ENCODE measurements around the gene PLPPR1. TPM values are rescaled to one million over a fixed set of nuclear protein-coding genes. Genes with fewer than 3 reads are reported as not detected.

The PLPPR1 gene
- total RNA-seq, 1 donor from 2014 or later = 3.2 TPM

- Mint-ChIP-seq H3K9me3 (no peaks in the 10 kb centered on the region), H3K4me1 (no peaks in the 10 kb centered on the region), H3K27ac (no peak overlapping the region), H3K4me3 (no peak overlapping the region), H3K36me3 (no peaks in the 10 kb centered on the region), H3K27me3 (ENCODE audit: insufficient read depth, low read depth) (no peaks in the 10 kb centered on the region)
- Histone ChIP-seq H3K9ac (no peak overlapping the region), H3K79me2 (ENCODE audit: low read depth) (no peaks in the 10 kb centered on the region), H3K9me3 (ENCODE audit: low read depth) (no peaks in the 10 kb centered on the region), H3K4me1 (no peaks in the 10 kb centered on the region), H3K27ac (no peak overlapping the region), H3K4me2 (no peak overlapping the region), H3F3A (ENCODE audit: low read depth) (no peaks in the 10 kb centered on the region), H3K4me3 (no peak overlapping the region), H4K20me1 (ENCODE audit: low read depth) (no peaks in the 10 kb centered on the region), H3K27me3 (no peaks in the 10 kb centered on the region), H2AFZ (replicated peaks) (no peak overlapping the region), H3K36me3 (no peaks in the 10 kb centered on the region)
- no peak for TF ChIP-seq EZH2 (IDR thresholded peaks at IDR 0.05)
- TF ChIP-seq EZH2phosphoT487 (IDR thresholded peaks at IDR 0.05) = no peak
- TF ChIP-seq, protein P1, sequence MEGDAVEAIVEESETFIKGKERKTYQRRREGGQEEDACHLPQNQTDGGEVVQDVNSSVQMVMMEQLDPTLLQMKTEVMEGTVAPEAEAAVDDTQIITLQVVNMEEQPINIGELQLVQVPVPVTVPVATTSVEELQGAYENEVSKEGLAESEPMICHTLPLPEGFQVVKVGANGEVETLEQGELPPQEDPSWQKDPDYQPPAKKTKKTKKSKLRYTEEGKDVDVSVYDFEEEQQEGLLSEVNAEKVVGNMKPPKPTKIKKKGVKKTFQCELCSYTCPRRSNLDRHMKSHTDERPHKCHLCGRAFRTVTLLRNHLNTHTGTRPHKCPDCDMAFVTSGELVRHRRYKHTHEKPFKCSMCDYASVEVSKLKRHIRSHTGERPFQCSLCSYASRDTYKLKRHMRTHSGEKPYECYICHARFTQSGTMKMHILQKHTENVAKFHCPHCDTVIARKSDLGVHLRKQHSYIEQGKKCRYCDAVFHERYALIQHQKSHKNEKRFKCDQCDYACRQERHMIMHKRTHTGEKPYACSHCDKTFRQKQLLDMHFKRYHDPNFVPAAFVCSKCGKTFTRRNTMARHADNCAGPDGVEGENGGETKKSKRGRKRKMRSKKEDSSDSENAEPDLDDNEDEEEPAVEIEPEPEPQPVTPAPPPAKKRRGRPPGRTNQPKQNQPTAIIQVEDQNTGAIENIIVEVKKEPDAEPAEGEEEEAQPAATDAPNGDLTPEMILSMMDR (IDR thresholded peaks at IDR 0.05) = no peak
- DNase-seq (ENCODE audit: low spot score) = no peak
These were observed 326.5 kb downstream of the PLPPR1 start for GRCh38 chr9:101354765-101355708.

DNA sequence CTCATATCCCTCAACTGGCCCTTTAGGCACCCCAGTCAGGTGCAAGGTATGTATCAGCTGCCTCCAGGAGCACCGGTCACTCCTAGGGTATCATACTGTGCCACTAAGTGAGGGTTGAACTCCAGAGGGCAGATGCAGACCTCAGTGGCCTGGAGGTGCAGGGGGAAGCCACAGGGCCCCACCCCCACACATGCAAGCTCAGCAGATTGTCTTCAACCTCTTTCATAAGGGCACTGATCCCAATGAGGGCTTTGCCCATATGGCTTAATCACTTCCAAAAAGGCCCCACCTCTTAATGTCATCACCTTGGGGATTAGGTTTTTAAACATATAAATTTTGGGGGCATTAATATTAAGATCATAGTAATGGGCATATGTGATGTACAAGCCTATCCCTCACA, 328.1 kb downstream of the PLPPR1 start:
- Mint-ChIP-seq H3K9me3 (no peaks in the 10 kb centered on the region), H3K4me1 (no peaks in the 10 kb centered on the region), H3K27me3 (ENCODE audit: insufficient read depth, low read depth) (no peaks in the 10 kb centered on the region), H3K36me3 (no peaks in the 10 kb centered on the region), H3K27ac (no peak overlapping the region), H3K4me3 (no peak overlapping the region)
- H3K4me1 ChIP-seq = no peaks in the 10 kb centered on the region
- no peak overlapping the region for H2AFZ ChIP-seq (replicated peaks)
- no peak overlapping the region for H3K27ac ChIP-seq
- H4K20me1 ChIP-seq (ENCODE audit: low read depth) = no peaks in the 10 kb centered on the region
- no peak overlapping the region for H3K4me2 ChIP-seq
- H3K4me3 ChIP-seq = no peak overlapping the region
- H3K9ac ChIP-seq = no peak overlapping the region
- DNase-seq (ENCODE audit: low spot score) = no peak
- no peaks in the 10 kb centered on the region for H3K79me2 ChIP-seq (ENCODE audit: low read depth)
- no peaks in the 10 kb centered on the region for H3K36me3 ChIP-seq
- no peaks in the 10 kb centered on the region for H3F3A ChIP-seq (ENCODE audit: low read depth)
- TF ChIP-seq EZH2 (IDR thresholded peaks at IDR 0.05) = no peak
- TF ChIP-seq, protein P1 (IDR thresholded peaks at IDR 0.05) = no peak
- no peaks in the 10 kb centered on the region for H3K9me3 ChIP-seq (ENCODE audit: low read depth)
- no peaks in the 10 kb centered on the region for H3K27me3 ChIP-seq

- Histone ChIP-seq H3K9me3 (ENCODE audit: low read depth) (no peaks in the 10 kb centered on the region), H3K79me2 (ENCODE audit: low read depth) (no peaks in the 10 kb centered on the region), H2AFZ (replicated peaks) (no peak overlapping the region), H3K4me1 (no peaks in the 10 kb centered on the region), H3K27ac (no peak overlapping the region), H3K4me2 (no peak overlapping the region), H3K36me3 (no peaks in the 10 kb centered on the region), H3K27me3 (no peaks in the 10 kb centered on the region), H3K4me3 (no peak overlapping the region), H3F3A (ENCODE audit: low read depth) (no peaks in the 10 kb centered on the region), H4K20me1 (ENCODE audit: low read depth) (no peaks in the 10 kb centered on the region), H3K9ac (no peak overlapping the region)
- no peaks in the 10 kb centered on the region for H3K27me3 Mint-ChIP-seq (ENCODE audit: insufficient read depth, low read depth)
- no peak overlapping the region for H3K27ac Mint-ChIP-seq
- no peak overlapping the region for H3K4me3 Mint-ChIP-seq
- no peak for DNase-seq (ENCODE audit: low spot score)
- no peaks in the 10 kb centered on the region for H3K9me3 Mint-ChIP-seq
- no peaks in the 10 kb centered on the region for H3K36me3 Mint-ChIP-seq
- H3K4me1 Mint-ChIP-seq = no peaks in the 10 kb centered on the region
- TF ChIP-seq EZH2 (IDR thresholded peaks at IDR 0.05) = no peak
- no peak for TF ChIP-seq EZH2phosphoT487 (IDR thresholded peaks at IDR 0.05)
- TF ChIP-seq, protein P1 (IDR thresholded peaks at IDR 0.05) = no peak
These were observed 331.2 kb downstream of the PLPPR1 start for GRCh38 chr9:101359679-101360078.

Measured in neural progenitor cell (in vitro differentiated cells).